ENCODE measurements around the gene DLGAP1.

GRCh38 chr18:3481696-3482210, 973.4 kb downstream of the DLGAP1 start:
- TF ChIP-seq EZH2 (IDR thresholded peaks at IDR 0.05; ENCODE audit: borderline replicate concordance, insufficient read depth, low read depth, low read length, poor library complexity, severe bottlenecking), result no peak
- TF ChIP-seq, protein P1, sequence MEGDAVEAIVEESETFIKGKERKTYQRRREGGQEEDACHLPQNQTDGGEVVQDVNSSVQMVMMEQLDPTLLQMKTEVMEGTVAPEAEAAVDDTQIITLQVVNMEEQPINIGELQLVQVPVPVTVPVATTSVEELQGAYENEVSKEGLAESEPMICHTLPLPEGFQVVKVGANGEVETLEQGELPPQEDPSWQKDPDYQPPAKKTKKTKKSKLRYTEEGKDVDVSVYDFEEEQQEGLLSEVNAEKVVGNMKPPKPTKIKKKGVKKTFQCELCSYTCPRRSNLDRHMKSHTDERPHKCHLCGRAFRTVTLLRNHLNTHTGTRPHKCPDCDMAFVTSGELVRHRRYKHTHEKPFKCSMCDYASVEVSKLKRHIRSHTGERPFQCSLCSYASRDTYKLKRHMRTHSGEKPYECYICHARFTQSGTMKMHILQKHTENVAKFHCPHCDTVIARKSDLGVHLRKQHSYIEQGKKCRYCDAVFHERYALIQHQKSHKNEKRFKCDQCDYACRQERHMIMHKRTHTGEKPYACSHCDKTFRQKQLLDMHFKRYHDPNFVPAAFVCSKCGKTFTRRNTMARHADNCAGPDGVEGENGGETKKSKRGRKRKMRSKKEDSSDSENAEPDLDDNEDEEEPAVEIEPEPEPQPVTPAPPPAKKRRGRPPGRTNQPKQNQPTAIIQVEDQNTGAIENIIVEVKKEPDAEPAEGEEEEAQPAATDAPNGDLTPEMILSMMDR (IDR thresholded peaks at IDR 0.05), result peak; percentile 44
